ENCODE data around the gene CORO2A.

Gene CORO2A

DNA sequence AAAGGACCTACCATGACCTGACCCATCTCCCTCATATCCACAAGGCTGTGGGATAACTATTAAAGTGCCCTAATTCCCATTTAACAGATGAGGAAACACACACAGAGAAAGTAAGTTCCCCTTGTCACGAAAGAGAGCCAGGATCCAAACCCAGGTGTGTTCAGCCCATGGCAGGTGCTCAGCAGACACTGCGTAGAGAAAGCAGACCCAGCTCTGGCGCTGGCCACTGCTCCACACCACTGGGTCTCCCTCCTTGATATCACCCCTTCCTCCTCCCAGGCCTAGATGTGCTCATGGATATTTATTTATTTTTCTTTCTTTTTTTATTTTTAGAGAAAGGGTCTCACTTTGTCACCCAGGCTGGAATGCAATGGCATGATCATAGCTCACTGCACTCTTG, 24.0 kb upstream of the CORO2A start:
- H3K36me3 ChIP-seq (ENCODE audit: control insufficient read depth, low read length), result no peaks in the 10 kb centered on the region
- H3K27ac ChIP-seq (ENCODE audit: low read depth, low read length), result no peak overlapping the region
- H3K79me2 ChIP-seq (ENCODE audit: control insufficient read depth, low read length), result no peaks in the 10 kb centered on the region
- H4K20me1 ChIP-seq (ENCODE audit: control insufficient read depth, insufficient read depth, low read depth, low read length), result no peaks in the 10 kb centered on the region
- no peaks in the 10 kb centered on the region for H3K9me3 ChIP-seq (ENCODE audit: control insufficient read depth, insufficient read depth, low read length)
- no peaks in the 10 kb centered on the region for H3K27me3 ChIP-seq (ENCODE audit: control insufficient read depth, low read length)
- no peak overlapping the region for H3K4me2 ChIP-seq (ENCODE audit: low read length)
- no peaks in the 10 kb centered on the region for H3K4me1 ChIP-seq (ENCODE audit: control insufficient read depth, low read length)
- H3F3A ChIP-seq (ENCODE audit: control insufficient read depth, insufficient read depth), result no peaks in the 10 kb centered on the region
- no peak overlapping the region for H3K4me3 ChIP-seq (ENCODE audit: low read length)
- no peak for TF ChIP-seq EZH2phosphoT487 (IDR thresholded peaks at IDR 0.05; ENCODE audit: borderline replicate concordance, low read length)
- TF ChIP-seq, protein P1, sequence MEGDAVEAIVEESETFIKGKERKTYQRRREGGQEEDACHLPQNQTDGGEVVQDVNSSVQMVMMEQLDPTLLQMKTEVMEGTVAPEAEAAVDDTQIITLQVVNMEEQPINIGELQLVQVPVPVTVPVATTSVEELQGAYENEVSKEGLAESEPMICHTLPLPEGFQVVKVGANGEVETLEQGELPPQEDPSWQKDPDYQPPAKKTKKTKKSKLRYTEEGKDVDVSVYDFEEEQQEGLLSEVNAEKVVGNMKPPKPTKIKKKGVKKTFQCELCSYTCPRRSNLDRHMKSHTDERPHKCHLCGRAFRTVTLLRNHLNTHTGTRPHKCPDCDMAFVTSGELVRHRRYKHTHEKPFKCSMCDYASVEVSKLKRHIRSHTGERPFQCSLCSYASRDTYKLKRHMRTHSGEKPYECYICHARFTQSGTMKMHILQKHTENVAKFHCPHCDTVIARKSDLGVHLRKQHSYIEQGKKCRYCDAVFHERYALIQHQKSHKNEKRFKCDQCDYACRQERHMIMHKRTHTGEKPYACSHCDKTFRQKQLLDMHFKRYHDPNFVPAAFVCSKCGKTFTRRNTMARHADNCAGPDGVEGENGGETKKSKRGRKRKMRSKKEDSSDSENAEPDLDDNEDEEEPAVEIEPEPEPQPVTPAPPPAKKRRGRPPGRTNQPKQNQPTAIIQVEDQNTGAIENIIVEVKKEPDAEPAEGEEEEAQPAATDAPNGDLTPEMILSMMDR (IDR thresholded peaks at IDR 0.05; ENCODE audit: low read depth, low read length, poor library complexity, severe bottlenecking), result no peak
- H3K9me2 ChIP-seq (replicated peaks; ENCODE audit: control insufficient read depth, low read length), result no peaks in the 10 kb centered on the region

DNA sequence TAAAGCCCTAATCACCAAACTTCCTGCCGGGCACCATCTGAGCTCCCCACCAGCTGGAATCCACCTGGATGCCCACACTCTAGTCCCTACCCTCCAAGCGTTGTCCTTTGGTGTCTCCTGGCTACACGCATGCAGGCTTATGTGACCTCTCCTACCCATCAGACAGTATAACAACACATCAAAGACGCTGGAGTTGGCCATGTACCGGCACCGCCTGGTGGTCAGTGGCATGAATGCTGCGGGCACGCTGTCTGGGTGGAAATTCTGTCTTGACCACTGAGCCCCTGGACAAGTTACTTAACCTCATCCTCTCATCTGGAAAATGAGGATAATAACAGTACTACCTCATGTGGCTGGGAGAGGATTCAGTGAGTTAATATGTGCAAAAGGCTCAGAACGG, 23.4 kb upstream of the CORO2A start:
- H3K4me1 ChIP-seq (ENCODE audit: control insufficient read depth, low read length), result no peaks in the 10 kb centered on the region
- H3K9me3 ChIP-seq (ENCODE audit: control insufficient read depth, insufficient read depth, low read length), result no peaks in the 10 kb centered on the region
- no peaks in the 10 kb centered on the region for H3F3A ChIP-seq (ENCODE audit: control insufficient read depth, insufficient read depth)
- H3K4me2 ChIP-seq (ENCODE audit: low read length), result no peak overlapping the region
- no peaks in the 10 kb centered on the region for H3K9me2 ChIP-seq (replicated peaks; ENCODE audit: control insufficient read depth, low read length)
- no peaks in the 10 kb centered on the region for H3K79me2 ChIP-seq (ENCODE audit: control insufficient read depth, low read length)
- H3K4me3 ChIP-seq (ENCODE audit: low read length), result no peak overlapping the region
- no peak for TF ChIP-seq EZH2phosphoT487 (IDR thresholded peaks at IDR 0.05; ENCODE audit: borderline replicate concordance, low read length)
- TF ChIP-seq, protein P1 (IDR thresholded peaks at IDR 0.05; ENCODE audit: low read depth, low read length, poor library complexity, severe bottlenecking), result no peak
- no peaks in the 10 kb centered on the region for H3K27me3 ChIP-seq (ENCODE audit: control insufficient read depth, low read length)
- H3K27ac ChIP-seq (ENCODE audit: low read depth, low read length), result no peak overlapping the region
- H3K36me3 ChIP-seq (ENCODE audit: control insufficient read depth, low read length), result no peaks in the 10 kb centered on the region
- no peaks in the 10 kb centered on the region for H4K20me1 ChIP-seq (ENCODE audit: control insufficient read depth, insufficient read depth, low read depth, low read length)

DNA sequence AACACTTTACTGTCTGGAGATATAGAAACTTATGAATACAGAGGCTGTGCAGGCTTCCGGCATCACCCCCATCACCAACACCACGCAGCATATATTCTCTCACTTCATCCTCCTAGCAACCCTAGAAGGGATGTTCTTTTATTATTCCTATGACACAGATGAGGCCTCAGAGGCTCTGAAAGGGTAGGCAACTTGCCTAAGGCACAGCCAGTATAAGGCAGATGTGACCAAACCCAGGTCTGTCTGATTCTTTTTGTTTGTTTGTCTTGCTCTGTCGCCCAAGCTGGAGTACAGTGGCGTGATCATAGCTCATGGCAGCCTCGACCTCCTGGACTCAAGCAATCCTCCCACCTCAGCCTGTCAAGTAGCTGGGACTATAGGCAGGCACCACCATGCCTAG, 22.8 kb upstream of the CORO2A start:
- Histone ChIP-seq H3K9me3 (ENCODE audit: control insufficient read depth, insufficient read depth, low read length) (no peaks in the 10 kb centered on the region), H3K4me1 (ENCODE audit: control insufficient read depth, low read length) (no peaks in the 10 kb centered on the region), H4K20me1 (ENCODE audit: control insufficient read depth, insufficient read depth, low read depth, low read length) (no peaks in the 10 kb centered on the region), H3F3A (ENCODE audit: control insufficient read depth, insufficient read depth) (no peaks in the 10 kb centered on the region), H3K9me2 (replicated peaks; ENCODE audit: control insufficient read depth, low read length) (no peaks in the 10 kb centered on the region), H3K27me3 (ENCODE audit: control insufficient read depth, low read length) (no peaks in the 10 kb centered on the region), H3K36me3 (ENCODE audit: control insufficient read depth, low read length) (no peaks in the 10 kb centered on the region), H3K79me2 (ENCODE audit: control insufficient read depth, low read length) (no peaks in the 10 kb centered on the region), H3K4me2 (ENCODE audit: low read length) (no peak overlapping the region), H3K27ac (ENCODE audit: low read depth, low read length) (no peak overlapping the region), H3K4me3 (ENCODE audit: low read length) (no peak overlapping the region)
- TF ChIP-seq, protein P1 (IDR thresholded peaks at IDR 0.05; ENCODE audit: low read depth, low read length, poor library complexity, severe bottlenecking), result no peak
- TF ChIP-seq EZH2phosphoT487 (IDR thresholded peaks at IDR 0.05; ENCODE audit: borderline replicate concordance, low read length), result no peak

DNA sequence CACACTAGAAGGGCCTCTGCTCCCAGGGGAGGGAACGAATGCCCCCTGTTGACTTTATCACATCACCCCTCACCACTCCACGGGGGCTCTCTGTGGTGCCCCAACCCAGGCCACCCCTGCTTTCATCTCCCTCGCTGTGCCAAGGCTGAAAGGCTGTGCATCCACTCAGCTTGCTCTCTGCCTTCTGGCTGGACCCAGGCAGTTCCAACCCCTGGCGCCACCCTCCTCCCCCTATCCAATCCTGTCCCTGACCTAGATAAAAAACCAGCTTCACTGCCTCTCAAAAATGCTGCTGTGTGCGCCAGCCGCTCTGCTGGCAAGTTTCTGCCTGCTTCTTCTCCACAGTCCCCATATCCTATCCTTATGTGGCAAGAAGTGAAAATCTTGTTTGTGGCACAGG, 22.4 kb upstream of the CORO2A start:
- Histone ChIP-seq H3K36me3 (ENCODE audit: control insufficient read depth, low read length) (no peaks in the 10 kb centered on the region), H3K9me3 (ENCODE audit: control insufficient read depth, insufficient read depth, low read length) (no peaks in the 10 kb centered on the region), H3K27ac (ENCODE audit: low read depth, low read length) (no peak overlapping the region), H3K4me1 (ENCODE audit: control insufficient read depth, low read length) (no peaks in the 10 kb centered on the region), H4K20me1 (ENCODE audit: control insufficient read depth, insufficient read depth, low read depth, low read length) (no peaks in the 10 kb centered on the region), H3K27me3 (ENCODE audit: control insufficient read depth, low read length) (no peaks in the 10 kb centered on the region), H3K79me2 (ENCODE audit: control insufficient read depth, low read length) (no peaks in the 10 kb centered on the region), H3K4me2 (ENCODE audit: low read length) (no peak overlapping the region), H3F3A (ENCODE audit: control insufficient read depth, insufficient read depth) (no peaks in the 10 kb centered on the region), H3K4me3 (ENCODE audit: low read length) (no peak overlapping the region), H3K9me2 (replicated peaks; ENCODE audit: control insufficient read depth, low read length) (no peaks in the 10 kb centered on the region)
- no peak for TF ChIP-seq EZH2phosphoT487 (IDR thresholded peaks at IDR 0.05; ENCODE audit: borderline replicate concordance, low read length)
- TF ChIP-seq, protein P1 (IDR thresholded peaks at IDR 0.05; ENCODE audit: low read depth, low read length, poor library complexity, severe bottlenecking), result no peak
